ENCODE data around the gene TNFAIP8L3. TPM values are rescaled to one million over a fixed set of nuclear protein-coding genes. Genes with fewer than 3 reads are reported as not detected.

TNFAIP8L3 gene
- total and polyA plus RNA-seq, 2 of the 4 experiments (the other 2 are of a cell fraction): 0.29 to 0.90 TPM

DNA sequence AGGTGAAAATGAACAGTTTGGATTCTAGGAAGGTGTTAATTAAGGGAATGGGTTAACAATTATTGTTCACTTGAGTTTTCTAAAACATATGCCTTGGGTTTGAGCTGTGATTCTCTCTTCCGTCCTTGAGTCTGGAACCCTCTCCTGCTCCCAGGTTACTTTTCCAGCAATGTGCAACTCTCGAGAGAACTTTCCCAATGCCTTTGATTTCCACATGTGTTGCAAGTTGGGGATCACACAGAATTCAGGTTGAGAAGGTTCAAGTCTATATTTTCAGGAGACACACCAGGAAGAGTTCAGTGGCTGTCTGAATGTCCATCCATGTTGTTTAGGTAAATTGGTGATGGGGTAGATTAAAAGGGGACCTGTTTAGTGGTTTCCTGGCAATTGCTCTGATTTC is 48.7 kb downstream of the TNFAIP8L3 start:
- Histone ChIP-seq H4K5ac (ENCODE audit: low read depth, low read length) (no peak overlapping the region), H3K4me1 (ENCODE audit: control insufficient read depth, insufficient read depth, low read length) (peaks cover 6% of the 10 kb centered on the region; the same call in 1 of the 2 replicates), H3K9me1 (ENCODE audit: insufficient read depth, low read length) (no peaks in the 10 kb centered on the region; the same call in 1 of the 2 replicates), H3K9ac (ENCODE audit: low read depth, low read length) (no peak overlapping the region), H2AK5ac (ENCODE audit: low read depth, low read length) (no peak overlapping the region), H2AFZ (replicated peaks; ENCODE audit: low read length, poor library complexity) (no peak overlapping the region), H3K23ac (ENCODE audit: low read depth, low read length) (no peak overlapping the region), H3K27me3 (ENCODE audit: control insufficient read depth, insufficient read depth, low read length) (no peaks in the 10 kb centered on the region), H3K56ac (ENCODE audit: extremely low read depth, insufficient read depth, low read length) (no peak overlapping the region), H2BK15ac (ENCODE audit: low read depth, low read length) (no peak overlapping the region), H2BK5ac (ENCODE audit: low read depth, low read length, poor library complexity, severe bottlenecking) (no peak overlapping the region), H3K4me2 (ENCODE audit: low read depth, low read length) (no peak overlapping the region), H4K20me1 (ENCODE audit: insufficient read depth, low read length) (no peaks in the 10 kb centered on the region), H3K4ac (ENCODE audit: low read depth, low read length) (no peak overlapping the region), H3K9me3 (ENCODE audit: control insufficient read depth, insufficient read depth, low read length) (no peaks in the 10 kb centered on the region), H2BK20ac (ENCODE audit: low read depth, low read length) (no peak overlapping the region), H2AK9ac (replicated peaks; ENCODE audit: low read depth, low read length, poor library complexity) (no peak overlapping the region), H4K91ac (ENCODE audit: insufficient read depth, low read depth, low read length) (no peak overlapping the region), H3K14ac (replicated peaks; ENCODE audit: low read depth, low read length) (no peak overlapping the region), H3K79me1 (ENCODE audit: low read depth in 1 of 2, low read length in 2 of 2) (no peaks in the 10 kb centered on the region), H2BK120ac (ENCODE audit: low read depth, low read length) (no peak overlapping the region), H3K27ac (ENCODE audit: insufficient read depth, low read length) (no peak overlapping the region), H3K36me3 (ENCODE audit: control insufficient read depth, insufficient read depth, low read length) (no peaks in the 10 kb centered on the region), H3K18ac (ENCODE audit: low read depth, low read length) (no peak overlapping the region), H4K8ac (ENCODE audit: low read depth in 2 of 2, low read length in 2 of 2) (no peak overlapping the region), H3K4me3 (ENCODE audit: insufficient read depth, low read depth, low read length) (no peak overlapping the region)
- ATAC-seq (ENCODE audit: low read depth) (no peak), DNase-seq (no peak)
- in situ Hi-C loops (cut with MboI; ENCODE audit: low sequenced_read_pairs) (no loop called here), dilution Hi-C loops (cut with HindIII; ENCODE audit: low sequenced_read_pairs, unreplicated experiment) (no loop called here), intact Hi-C loops (cut with micrococcal nuclease) (no loop called here)
- no CpG with 5 or more reads among the region's 2 CpGs for WGBS, 2 experiments (ENCODE audit: extremely low coverage in 2 of 2, insufficient read length in 1 of 2)
- TF ChIP-seq MAFK (IDR thresholded peaks at IDR 0.05; ENCODE audit: low read depth, low read length) (no peak), RCOR1 (IDR thresholded peaks at IDR 0.05; ENCODE audit: insufficient replicate concordance, low read length) (no peak), NFE2L2 (IDR thresholded peaks at IDR 0.05; ENCODE audit: low read depth, low read length) (no peak)
- TF ChIP-seq, protein P1, sequence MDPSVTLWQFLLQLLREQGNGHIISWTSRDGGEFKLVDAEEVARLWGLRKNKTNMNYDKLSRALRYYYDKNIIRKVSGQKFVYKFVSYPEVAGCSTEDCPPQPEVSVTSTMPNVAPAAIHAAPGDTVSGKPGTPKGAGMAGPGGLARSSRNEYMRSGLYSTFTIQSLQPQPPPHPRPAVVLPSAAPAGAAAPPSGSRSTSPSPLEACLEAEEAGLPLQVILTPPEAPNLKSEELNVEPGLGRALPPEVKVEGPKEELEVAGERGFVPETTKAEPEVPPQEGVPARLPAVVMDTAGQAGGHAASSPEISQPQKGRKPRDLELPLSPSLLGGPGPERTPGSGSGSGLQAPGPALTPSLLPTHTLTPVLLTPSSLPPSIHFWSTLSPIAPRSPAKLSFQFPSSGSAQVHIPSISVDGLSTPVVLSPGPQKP (IDR thresholded peaks at IDR 0.05; ENCODE audit: borderline replicate concordance, low read depth, low read length): no peak
- ChIA-PET POLR2A (ENCODE audit: unreplicated experiment) (no interaction called here), CTCF (no interaction called here)
- no TSS peak for BruUV-seq (replicated peaks)
